NCI-H748 (cell line): ENCODE data around the gene GPRASP3.
A peak's percentile ranks its signal among the peaks of the same experiment; 100 is the strongest.

ENCODE experiments used
- DNase-seq: peaks from one replicate; lab custom pipeline; 2025; ENCODE audit not compliant: unreplicated experiment; lab: John Stamatoyannopoulos, UW

The GPRASP3 gene

DNA sequence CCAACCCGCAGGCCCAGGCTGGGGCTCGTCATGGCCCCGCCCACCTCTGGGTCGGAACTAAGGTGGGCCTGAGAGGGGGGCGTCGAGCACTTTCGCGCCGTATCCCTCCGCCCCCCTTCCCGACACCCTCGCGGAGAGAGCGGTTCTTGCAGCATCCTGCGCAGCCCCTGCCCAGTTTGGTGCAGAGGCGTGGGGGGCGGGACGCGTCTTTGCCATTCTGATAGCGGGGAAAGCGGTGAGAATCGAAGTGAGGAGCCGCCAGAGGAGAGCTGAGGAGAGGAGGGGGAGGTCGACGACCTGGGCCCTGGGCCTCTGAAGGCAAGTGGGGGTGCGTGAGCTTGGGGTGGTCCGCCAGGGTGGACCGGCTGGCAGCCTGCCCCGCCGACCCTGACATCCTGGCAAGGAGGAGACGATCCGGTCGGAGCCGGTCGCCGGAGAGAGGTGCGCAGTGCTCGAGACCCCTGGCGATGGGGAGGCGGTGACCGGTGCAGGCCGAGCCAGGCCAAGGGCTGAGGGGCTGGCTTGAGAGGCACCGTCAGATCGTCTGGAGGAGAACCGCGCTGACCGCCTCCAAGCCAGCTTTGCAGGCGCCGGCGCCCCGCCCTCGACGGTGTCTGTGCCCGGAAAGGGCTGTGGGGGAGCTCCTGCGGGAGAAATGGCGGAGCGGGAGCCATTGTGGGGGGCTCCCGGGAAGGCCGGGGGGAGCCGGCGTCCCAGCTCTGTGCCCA is 25.5 kb downstream of the GPRASP3 start:
- peak; percentile 46 for DNase-seq

DNA sequence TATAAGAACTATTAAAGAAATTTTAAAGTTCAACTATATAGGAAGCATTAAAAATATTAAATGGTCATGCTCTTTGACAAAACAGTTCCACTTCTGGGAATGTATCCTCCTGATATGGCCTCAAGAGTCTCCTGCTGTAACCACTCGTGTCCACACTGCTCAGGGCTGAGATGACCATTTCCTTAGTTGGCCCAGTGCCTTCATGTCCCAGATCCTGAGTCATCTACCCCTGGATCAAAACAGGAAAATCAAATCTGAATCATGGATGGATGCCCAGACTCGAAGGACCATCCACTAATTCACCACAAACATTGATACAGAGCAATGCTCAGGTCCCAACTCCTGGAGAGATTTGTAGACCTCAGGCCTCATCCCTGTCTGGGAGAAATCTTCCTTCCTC is 44.7 kb downstream of the GPRASP3 start:
- no peak for DNase-seq

DNA sequence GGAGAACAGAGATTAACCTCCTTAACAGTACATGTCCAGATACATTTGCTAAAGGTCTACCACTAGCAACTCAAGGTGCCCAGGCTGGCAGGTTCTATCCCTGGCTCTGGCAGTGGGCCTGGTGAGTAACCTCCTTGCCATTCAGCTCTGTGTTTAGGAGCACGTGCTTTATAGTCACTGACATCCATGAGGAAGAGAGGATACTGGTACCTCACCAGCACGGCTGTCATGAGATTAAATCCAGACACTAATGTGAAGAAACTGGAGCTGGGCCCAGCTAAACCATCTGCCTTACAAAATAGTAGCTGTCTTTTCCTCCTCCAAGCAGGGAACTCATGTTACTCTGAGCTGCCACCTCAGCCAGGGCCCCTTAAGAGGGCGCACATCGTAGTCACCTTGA is 45.3 kb downstream of the GPRASP3 start:
- no peak for DNase-seq

DNA sequence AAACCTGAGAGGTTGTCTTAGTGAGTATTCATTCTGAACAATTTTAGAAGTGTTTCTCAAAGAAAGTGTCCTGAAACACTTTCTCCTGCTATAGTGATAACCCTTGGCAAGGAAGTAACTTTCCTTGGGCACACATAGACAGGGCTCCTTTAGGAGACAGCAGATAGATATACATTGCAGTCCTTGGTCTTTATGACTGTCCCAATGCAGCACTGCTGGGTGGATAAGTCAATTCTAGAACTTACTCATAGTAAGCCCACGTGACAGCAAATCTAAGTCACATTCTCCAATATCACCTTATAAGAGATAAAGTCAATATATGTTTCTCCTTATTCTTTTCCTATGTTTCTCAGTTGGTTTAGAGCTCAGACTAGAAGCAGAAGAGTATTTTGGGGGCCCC is 46.7 kb downstream of the GPRASP3 start:
- no peak for DNase-seq

DNA sequence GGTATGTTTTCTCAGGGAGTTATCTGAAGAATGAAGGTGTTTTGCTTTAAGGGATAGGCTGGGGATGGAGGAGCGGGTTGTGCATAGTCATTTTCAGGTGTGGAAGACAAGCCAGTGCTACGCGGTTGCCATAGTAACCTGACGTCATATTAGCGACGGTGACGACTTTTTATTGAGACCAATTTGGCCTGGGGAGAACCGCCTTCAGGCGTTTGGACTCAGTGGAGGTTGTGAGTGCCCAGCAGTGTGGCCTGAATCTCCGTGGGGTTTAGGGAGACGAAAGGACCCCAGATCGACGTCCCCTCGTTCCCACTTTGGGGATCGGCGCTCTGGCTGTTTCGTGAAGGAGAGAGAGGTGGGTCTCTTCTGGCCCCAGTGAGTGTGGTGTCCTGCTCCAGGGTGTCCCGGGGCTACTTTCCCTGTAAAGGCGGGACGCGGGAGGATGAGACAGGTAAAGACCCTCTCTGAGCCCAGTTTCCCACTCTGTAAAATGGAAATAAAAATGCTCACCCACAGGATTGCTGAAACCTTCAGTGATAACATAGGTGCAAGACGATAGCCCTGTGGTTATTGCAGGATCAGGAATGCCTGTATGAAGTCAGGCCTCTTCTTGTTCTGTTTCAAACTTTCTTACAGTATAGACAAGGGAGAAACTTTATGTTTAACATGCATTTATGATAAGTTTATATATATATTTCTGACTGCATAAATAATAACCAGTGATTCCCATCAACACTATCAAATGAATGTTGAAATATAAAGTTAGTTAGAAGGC is 48.6 kb downstream of the GPRASP3 start:
- peak; percentile 91 for DNase-seq
